ENCODE results near the gene L1TD1. TPM values are rescaled to one million over a fixed set of nuclear protein-coding genes. Genes with fewer than 3 reads are reported as not detected.
"Not testable (repeated sequence)": the region's sequence is repeated elsewhere in the genome, so short reads cannot be mapped to it uniquely, and the experiment has no call there.

Gene L1TD1
- polyA plus RNA-seq, 6 donors from 2014 or later: not detected

DNA sequence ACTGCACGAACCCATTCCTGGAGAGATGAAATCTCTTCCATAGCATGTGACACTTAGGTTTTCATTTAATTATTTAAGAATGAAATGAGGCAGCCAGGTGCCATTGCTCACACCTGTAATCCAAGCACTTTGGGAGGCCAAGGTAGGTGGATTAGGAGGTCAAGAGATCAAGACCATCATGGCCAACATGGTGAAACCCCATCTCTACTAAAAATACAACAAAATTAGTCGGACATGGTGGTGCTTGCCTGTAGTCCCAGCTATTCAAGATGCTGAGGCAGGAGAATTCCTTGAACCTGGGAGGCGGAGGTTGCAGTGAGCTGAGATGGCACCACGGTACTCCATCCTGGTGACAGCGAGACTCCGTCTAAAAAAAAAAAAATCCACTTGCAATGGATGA, 17.8 kb downstream of the L1TD1 start:
- Mint-ChIP-seq H3K27ac (peak overlapping the region in 1 of 6 donors; percentile 11), H3K4me3 (peak overlapping the region in 1 of 8 donors; percentile 15), H3K27me3 (no peaks in the 10 kb centered on the region), H3K4me1 (no peaks in the 10 kb centered on the region), H3K36me3 (peaks cover 5 to 11% of the 10 kb centered on the region in 2 donors), H3K9me3 (peaks cover 8 to 31% (median 23%) of the 10 kb centered on the region in 7 donors)
- no peak for ATAC-seq (ENCODE audit: low read depth in 2 of 2)
- no peak for DNase-seq

DNA sequence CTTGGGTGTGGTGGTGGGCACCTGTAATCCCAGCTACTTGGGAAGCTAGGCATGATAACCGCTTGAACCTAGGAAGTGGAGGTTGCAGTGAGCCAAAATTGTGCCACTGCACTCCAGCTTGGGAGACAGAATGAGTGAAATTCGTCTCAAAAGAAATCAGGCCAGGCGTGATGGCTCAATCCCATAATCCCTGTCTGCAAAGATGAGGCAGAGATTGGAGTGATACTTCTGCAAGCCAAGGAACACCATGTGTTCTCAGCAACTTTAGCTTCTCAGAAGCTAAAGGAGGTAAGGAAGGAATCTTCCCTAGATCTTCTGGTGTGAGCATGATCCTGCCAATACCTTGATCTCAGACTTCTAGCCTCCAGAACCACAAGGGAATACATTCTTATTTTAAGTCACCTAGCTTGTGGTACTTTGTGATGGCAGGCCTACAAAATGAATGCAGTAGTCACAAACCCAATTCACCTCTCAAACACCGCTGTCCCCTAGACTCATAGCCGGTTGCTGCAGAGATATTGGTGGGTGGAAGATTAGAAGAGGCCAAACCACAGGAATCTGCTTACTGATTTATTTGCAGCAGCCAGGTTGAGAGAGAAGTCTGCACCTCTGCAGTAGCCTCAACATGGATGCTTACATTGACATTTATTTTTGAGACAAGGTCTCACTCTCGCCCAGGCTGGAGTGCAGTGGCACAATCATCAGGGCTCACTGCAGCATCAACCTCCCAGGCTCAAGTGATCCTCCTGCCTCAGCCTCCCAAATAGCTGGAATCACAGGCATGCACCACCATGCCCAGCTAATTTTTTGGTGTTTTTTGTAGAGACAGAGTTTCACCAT, 18.6 kb downstream of the L1TD1 start:
- Mint-ChIP-seq H3K27ac (no peak overlapping the region), H3K9me3 (peaks cover 8 to 31% (median 23%) of the 10 kb centered on the region in 7 donors), H3K27me3 (no peaks in the 10 kb centered on the region), H3K36me3 (peaks cover 5 to 11% of the 10 kb centered on the region in 2 donors), H3K4me1 (no peaks in the 10 kb centered on the region), H3K4me3 (no peak overlapping the region)
- ATAC-seq (ENCODE audit: low read depth in 2 of 2) (no peak), DNase-seq (no peak)

GRCh38 chr1:62218604-62219003, 24.0 kb downstream of the L1TD1 start:
- Mint-ChIP-seq H3K27me3 (no peaks in the 10 kb centered on the region), H3K4me3 (no peak overlapping the region), H3K36me3 (no peaks in the 10 kb centered on the region), H3K4me1 (no peaks in the 10 kb centered on the region), H3K27ac (no peak overlapping the region), H3K9me3 (peaks cover 0 to 3% (median 1%) of the 10 kb centered on the region in 7 donors)
- no peak for DNase-seq
- no peak for ATAC-seq (ENCODE audit: low read depth in 2 of 2)

DNA sequence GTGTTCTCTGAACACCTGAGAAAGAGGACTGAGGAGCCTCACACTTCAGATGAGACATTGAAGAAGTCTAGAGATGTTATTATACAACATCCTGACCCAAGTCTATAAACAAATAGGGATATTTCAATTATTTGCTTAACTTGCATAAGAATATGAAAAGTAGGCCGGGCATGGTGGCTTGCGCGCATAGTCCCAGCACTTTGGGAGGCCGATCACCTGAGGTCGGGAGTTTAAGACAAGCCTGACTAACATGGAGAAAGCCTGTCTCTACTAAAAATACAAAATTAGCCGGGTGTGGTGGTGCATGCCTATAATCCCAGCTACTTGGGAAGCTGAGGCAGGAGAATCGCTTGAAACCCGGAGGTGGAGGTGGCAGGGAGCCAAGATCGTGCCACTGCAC, 25.8 kb downstream of the L1TD1 start:
- H3K27ac Mint-ChIP-seq; DNase-seq; ATAC-seq (ENCODE audit: low read depth in 2 of 2); H3K36me3 Mint-ChIP-seq; H3K4me3 Mint-ChIP-seq; H3K9me3 Mint-ChIP-seq; H3K4me1 Mint-ChIP-seq; H3K27me3 Mint-ChIP-seq: not testable (repeated sequence)

DNA sequence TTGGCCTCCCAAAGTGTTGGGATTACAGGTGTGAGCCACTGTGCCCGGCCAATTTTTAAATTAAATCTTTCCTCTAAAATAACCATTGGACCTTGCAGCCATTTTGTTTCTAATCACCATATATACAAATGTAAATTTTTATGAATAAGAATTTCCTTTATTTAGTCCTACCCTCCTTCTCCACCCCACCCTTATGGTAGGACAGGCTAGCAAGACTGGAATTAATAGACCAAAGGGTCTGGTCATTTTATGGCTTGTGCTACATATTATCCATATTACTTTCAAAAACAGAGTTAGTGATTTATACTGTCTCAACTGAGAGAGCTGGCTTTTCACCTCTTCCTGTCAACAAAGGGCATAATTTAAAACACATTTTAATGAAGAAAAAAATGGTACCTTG, 26.5 kb downstream of the L1TD1 start:
- no peaks in the 10 kb centered on the region for H3K36me3 Mint-ChIP-seq
- no peak overlapping the region for H3K27ac Mint-ChIP-seq
- H3K4me3 Mint-ChIP-seq: no peak overlapping the region
- H3K4me1 Mint-ChIP-seq: no peaks in the 10 kb centered on the region
- H3K27me3 Mint-ChIP-seq: no peaks in the 10 kb centered on the region
- ATAC-seq (ENCODE audit: low read depth in 2 of 2) (no peak), DNase-seq (no peak)
- H3K9me3 Mint-ChIP-seq: no peaks in the 10 kb centered on the region

DNA sequence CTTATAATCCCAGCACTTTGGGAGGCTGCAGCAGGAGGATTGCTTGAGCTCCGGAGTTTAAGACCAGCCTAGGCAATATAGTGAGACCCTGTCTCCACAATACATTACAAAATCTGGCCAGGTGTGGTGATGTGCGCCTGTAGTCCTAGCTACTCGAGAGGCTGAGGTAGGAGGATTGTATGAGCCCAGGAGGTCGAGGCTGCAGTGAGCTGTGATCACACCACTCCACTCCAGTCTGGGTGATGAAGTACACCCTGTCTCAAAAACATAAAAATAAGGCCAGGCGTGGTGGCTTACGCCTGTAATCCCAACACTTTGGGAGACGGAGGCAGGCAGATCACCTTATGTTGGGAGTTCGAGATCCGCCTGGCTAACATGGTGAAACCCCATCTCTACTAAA, 27.7 kb downstream of the L1TD1 start:
- no peak for ATAC-seq (ENCODE audit: low read depth in 2 of 2)
- peak overlapping the region in 1 of 8 donors; percentile 35 for H3K4me3 Mint-ChIP-seq
- H3K27me3 Mint-ChIP-seq: no peaks in the 10 kb centered on the region
- H3K36me3 Mint-ChIP-seq: no peaks in the 10 kb centered on the region
- no peak overlapping the region for H3K27ac Mint-ChIP-seq
- H3K4me1 Mint-ChIP-seq: no peaks in the 10 kb centered on the region
- no peak for DNase-seq
- H3K9me3 Mint-ChIP-seq: no peaks in the 10 kb centered on the region

- Mint-ChIP-seq H3K27ac (no peak overlapping the region), H3K27me3 (no peaks in the 10 kb centered on the region), H3K36me3 (no peaks in the 10 kb centered on the region), H3K4me3 (no peak overlapping the region), H3K9me3 (no peaks in the 10 kb centered on the region), H3K4me1 (no peaks in the 10 kb centered on the region)
- ATAC-seq (ENCODE audit: low read depth in 2 of 2) (no peak), DNase-seq (no peak)
Measured at GRCh38 chr1:62224182-62224581, 29.5 kb downstream of the L1TD1 start.

DNA sequence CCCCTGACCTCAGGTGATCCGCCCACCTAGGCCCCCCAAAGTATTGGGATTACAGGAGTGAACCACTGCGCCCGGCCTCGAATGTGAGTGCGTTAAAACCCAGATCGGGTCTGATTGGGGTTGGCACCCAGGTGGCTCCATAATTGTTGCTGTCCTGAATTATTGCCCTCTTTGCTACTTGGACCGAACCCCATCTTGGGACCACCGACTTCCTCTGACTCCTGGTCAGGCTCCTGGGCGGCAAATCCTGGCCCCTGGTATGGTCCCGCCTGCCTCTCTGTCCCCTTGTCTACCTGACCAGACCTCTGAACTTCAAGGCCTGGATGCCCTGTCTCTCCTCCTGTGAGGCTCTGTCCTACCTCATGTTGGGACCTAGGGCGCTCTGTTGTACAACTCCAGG, 32.8 kb downstream of the L1TD1 start:
- H3K4me1 Mint-ChIP-seq: no peaks in the 10 kb centered on the region
- H3K27me3 Mint-ChIP-seq: peaks cover 0 to 12% (median 0%) of the 10 kb centered on the region in 3 donors
- no peak for ATAC-seq (ENCODE audit: low read depth in 2 of 2)
- H3K27ac Mint-ChIP-seq: no peak overlapping the region
- peaks cover 0 to 1% (median 0%) of the 10 kb centered on the region in 7 donors for H3K9me3 Mint-ChIP-seq
- no peak overlapping the region for H3K4me3 Mint-ChIP-seq
- H3K36me3 Mint-ChIP-seq: no peaks in the 10 kb centered on the region
- DNase-seq: no peak

DNA sequence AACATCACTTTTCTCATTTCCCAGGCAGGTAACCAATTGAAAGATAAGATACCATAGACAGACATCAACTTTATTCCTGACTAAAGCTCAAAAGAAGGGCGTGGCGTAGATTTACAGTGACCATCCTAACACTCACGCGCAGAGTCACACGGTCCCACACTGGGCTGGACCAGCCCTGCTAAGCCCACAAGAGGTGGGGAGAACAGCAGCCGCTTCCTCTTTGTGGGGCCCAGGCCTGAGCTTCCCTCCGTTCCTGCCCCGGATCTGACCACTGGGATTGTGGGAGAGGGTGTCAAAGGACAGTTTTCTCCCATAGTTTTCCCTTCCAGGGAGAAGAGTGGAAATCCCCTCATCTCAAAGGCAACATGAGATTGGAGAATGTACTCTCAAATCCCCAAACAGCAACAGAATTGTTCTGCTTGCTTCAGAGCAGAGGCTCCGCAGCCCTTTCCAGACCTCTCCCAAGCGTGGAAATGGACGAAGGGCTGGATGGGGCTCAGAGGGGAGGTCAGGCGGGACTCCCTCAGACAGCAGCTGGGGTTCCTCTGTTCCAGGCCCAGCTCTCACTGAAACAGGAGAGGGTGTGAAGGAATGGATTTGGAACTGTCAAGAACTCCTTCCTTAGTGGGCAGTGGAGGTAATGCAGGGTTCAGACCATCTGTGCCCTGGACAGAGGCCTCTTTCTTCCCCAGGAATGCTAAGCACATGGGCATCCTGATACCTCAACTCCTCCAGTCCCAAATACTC, 33.7 kb downstream of the L1TD1 start:
- H3K4me3 Mint-ChIP-seq: no peak overlapping the region
- ATAC-seq (ENCODE audit: low read depth in 2 of 2) (no peak), DNase-seq (no peak)
- peaks cover 0 to 1% (median 0%) of the 10 kb centered on the region in 7 donors for H3K9me3 Mint-ChIP-seq
- peaks cover 0 to 17% (median 0%) of the 10 kb centered on the region in 3 donors for H3K27me3 Mint-ChIP-seq
- no peak overlapping the region for H3K27ac Mint-ChIP-seq
- H3K4me1 Mint-ChIP-seq: no peaks in the 10 kb centered on the region
- no peaks in the 10 kb centered on the region for H3K36me3 Mint-ChIP-seq

- no peak for DNase-seq
- Mint-ChIP-seq H3K4me1 (peaks cover 0 to under 1% (median 0%) of the 10 kb centered on the region in 3 donors), H3K27ac (no peak overlapping the region), H3K9me3 (peaks cover 0 to 1% (median 0%) of the 10 kb centered on the region in 7 donors), H3K4me3 (peak overlapping the region in 1 of 8 donors; percentile 9), H3K27me3 (peaks cover 0 to 21% (median 1%) of the 10 kb centered on the region in 3 donors), H3K36me3 (no peaks in the 10 kb centered on the region)
- ATAC-seq (ENCODE audit: low read depth in 2 of 2): no peak
Measured at GRCh38 chr1:62228883-62229187, 34.2 kb downstream of the L1TD1 start.

- DNase-seq (no peak), ATAC-seq (ENCODE audit: low read depth in 2 of 2) (no peak)
- peaks cover 0 to 1% (median 0%) of the 10 kb centered on the region in 7 donors for H3K9me3 Mint-ChIP-seq
- H3K27ac Mint-ChIP-seq: no peak overlapping the region
- no peaks in the 10 kb centered on the region for H3K36me3 Mint-ChIP-seq
- peaks cover 0 to 26% (median 6%) of the 10 kb centered on the region in 3 donors for H3K27me3 Mint-ChIP-seq
- H3K4me3 Mint-ChIP-seq: no peak overlapping the region
- peaks cover 0 to 3% (median 0%) of the 10 kb centered on the region in 3 donors for H3K4me1 Mint-ChIP-seq
Measured at GRCh38 chr1:62229468-62229867, 34.8 kb downstream of the L1TD1 start.

- Mint-ChIP-seq H3K27ac (no peak overlapping the region), H3K36me3 (no peaks in the 10 kb centered on the region), H3K9me3 (peaks cover 0 to 1% (median 0%) of the 10 kb centered on the region in 7 donors), H3K4me1 (peaks cover 0 to 3% (median 0%) of the 10 kb centered on the region in 3 donors), H3K4me3 (no peak overlapping the region), H3K27me3 (peaks cover 0 to 26% (median 9%) of the 10 kb centered on the region in 3 donors)
- DNase-seq: no peak
- no peak for ATAC-seq (ENCODE audit: low read depth in 2 of 2)
Measured at GRCh38 chr1:62229932-62230331, 35.3 kb downstream of the L1TD1 start.

GRCh38 chr1:62230718-62231117, 36.1 kb downstream of the L1TD1 start:
- H3K27ac Mint-ChIP-seq: no peak overlapping the region
- ATAC-seq (ENCODE audit: low read depth in 2 of 2) (no peak), DNase-seq (no peak)
- H3K4me3 Mint-ChIP-seq: no peak overlapping the region
- peaks cover 0 to 3% (median 0%) of the 10 kb centered on the region in 3 donors for H3K4me1 Mint-ChIP-seq
- H3K9me3 Mint-ChIP-seq: peaks cover 0 to 1% (median 0%) of the 10 kb centered on the region in 7 donors
- H3K36me3 Mint-ChIP-seq: no peaks in the 10 kb centered on the region
- peaks cover 0 to 26% (median 11%) of the 10 kb centered on the region in 3 donors for H3K27me3 Mint-ChIP-seq

- Mint-ChIP-seq H3K9me3 (peaks cover 0 to 1% (median 0%) of the 10 kb centered on the region in 7 donors), H3K36me3 (no peaks in the 10 kb centered on the region), H3K4me3 (no peak overlapping the region), H3K27me3 (peaks cover 0 to 26% (median 11%) of the 10 kb centered on the region in 3 donors), H3K27ac (peak overlapping the region in 1 of 6 donors; percentile 39), H3K4me1 (peaks cover 0 to 3% (median 0%) of the 10 kb centered on the region in 3 donors)
- DNase-seq (no peak), ATAC-seq (ENCODE audit: low read depth in 2 of 2) (no peak)
Measured at GRCh38 chr1:62232871-62233278, 38.2 kb downstream of the L1TD1 start.

All from naive B cell (primary cell).